Keratinocyte (primary cell): Measurements from ENCODE around the gene RBM26. TPM values are rescaled to one million over a fixed set of nuclear protein-coding genes. Genes with fewer than 3 reads are reported as not detected.

Source experiments
- DNase-seq: peaks from one replicate; pipeline ENCODE4 v3.0.0-alpha.2; 2011; ENCODE audit warnings: low read depth, missing footprints, low spot score
- FAIRE-seq: peaks from 2 replicates; lab custom pipeline; 2011; peaks lifted over from hg19 to GRCh38; lab: Jason Lieb, UNC
- H2AFZ ChIP-seq: 2 replicates; pipeline ENCODE4 v1.6.0; 2012; ENCODE audit warnings: low read length, control low read depth, inconsistent platforms; ENCODE audit not compliant: control insufficient read depth
- H3K27ac ChIP-seq: 2 replicates; pipeline ENCODE4 v1.5.1; 2011; ENCODE audit warnings: low read length; ENCODE audit not compliant: control insufficient read depth, insufficient read depth
- H3K27me3 ChIP-seq: 3 replicates; pipeline ENCODE4 v1.6.0; 2011; ENCODE audit warnings: low read length; ENCODE audit not compliant: control insufficient read depth, insufficient read depth; ENCODE audit errors: extremely low read depth
- H3K36me3 ChIP-seq, 2 experiments: 2 replicates in 1 of 2; 3 replicates in 1 of 2; pipeline ENCODE4 v1.5.1; 2011; ENCODE audit warnings: low read length in 2 of 2, mild to moderate bottlenecking in 1 of 2; ENCODE audit not compliant: control insufficient read depth in 2 of 2, insufficient read depth in 2 of 2; ENCODE audit errors: extremely low read depth in 1 of 2
- H3K4me1 ChIP-seq: 3 replicates; pipeline ENCODE4 v1.5.1; 2011; ENCODE audit warnings: low read length; ENCODE audit not compliant: control insufficient read depth, insufficient read depth; ENCODE audit errors: extremely low read depth
- H3K4me2 ChIP-seq: 3 replicates; pipeline ENCODE4 v1.6.0; 2011; ENCODE audit warnings: low read depth, low read length; ENCODE audit not compliant: control insufficient read depth, insufficient read depth; ENCODE audit errors: extremely low read depth
- H3K4me3 ChIP-seq, 3 experiments: fragments of 200-600 bp in 1 of 3; sonication (generic) in 1 of 3; 2 replicates in 2 of 3; 3 replicates in 1 of 3; pipeline ENCODE4 v1.5.1; 2011 to 2016; ENCODE audit warnings: low read length in 3 of 3, mild to moderate bottlenecking in 3 of 3, control low read depth in 2 of 3, inconsistent platforms in 1 of 3, low read depth in 1 of 3, mixed read lengths in 1 of 3, mixed run types in 1 of 3, moderate library complexity in 1 of 3; ENCODE audit not compliant: control insufficient read depth in 2 of 3, insufficient read depth in 2 of 3; ENCODE audit errors: extremely low read depth in 1 of 3
- H3K79me2 ChIP-seq: 2 replicates; pipeline ENCODE4 v1.6.0; 2012; ENCODE audit warnings: low read length; ENCODE audit not compliant: control insufficient read depth, insufficient read depth
- H3K9ac ChIP-seq: 3 replicates; pipeline ENCODE4 v1.6.0; 2011; ENCODE audit warnings: low read length; ENCODE audit not compliant: control insufficient read depth, insufficient read depth; ENCODE audit errors: extremely low read depth
- H3K9me1 ChIP-seq: 3 replicates; pipeline ENCODE4 v1.6.0; 2011; ENCODE audit warnings: low read length; ENCODE audit not compliant: control insufficient read depth, insufficient read depth; ENCODE audit errors: extremely low read depth
- H3K9me3 ChIP-seq: 2 replicates; pipeline ENCODE4 v1.5.1; 2012; ENCODE audit warnings: low read depth, low read length; ENCODE audit not compliant: control insufficient read depth
- H4K20me1 ChIP-seq: 3 replicates; pipeline ENCODE4 v1.6.0; 2011; ENCODE audit warnings: low read length; ENCODE audit not compliant: control insufficient read depth, insufficient read depth; ENCODE audit errors: extremely low read depth
- EZH2 ChIP-seq: IDR thresholded peaks from one replicate; pipeline ENCODE4 v1.6.1; 2012; ENCODE audit warnings: inconsistent platforms, mild to moderate bottlenecking, low read length, moderate library complexity
- dilution Hi-C: fragments of 300-500 bp; cut with MboI; formaldehyde crosslinking; loops from one replicate; pipeline ENCODE4 v1.7.0; 2020; ENCODE audit warnings: low sequenced_read_pairs; ENCODE audit not compliant: extremely low pct_ligation_motif_present
- polyA plus RNA-seq, 5 experiments: library from polyadenylated mRNA; depleted of rRNA in 3 of 5; stranded (reverse) in 3 of 5; stranded (forward) in 1 of 5; unstranded in 1 of 5; fragments of >200 nt; gene quantifications; 1 replicate in 1 of 5; 2 replicates in 3 of 5; 3 replicates in 1 of 5; pipeline versions ENCODE4 v1.2.1 to v1.2.3, GENCODE V29; 2011 to 2012; ENCODE audit warnings: missing spikeins in 2 of 5, low read depth in 1 of 5, low replicate concordance in 1 of 5
- TF ChIP-seq, protein P1 (sequence below), 3 experiments: IDR thresholded peaks in 1 of 3; conservative IDR thresholded peaks in 1 of 3; optimal IDR thresholded peaks in 1 of 3; 2 replicates in 2 of 3; 3 replicates in 1 of 3; pipeline versions ENCODE3 to v1.5.1; 2011; ENCODE audit warnings: low read length in 3 of 3, mild to moderate bottlenecking in 3 of 3, moderate library complexity in 2 of 3, control low read depth in 1 of 3, inconsistent platforms in 1 of 3; ENCODE audit not compliant: insufficient read depth in 2 of 3; ENCODE audit errors: extremely low read depth in 1 of 3

RBM26 gene
- polyA plus RNA-seq, 1 donor (not counting 4 experiments of a cell fraction or from before 2014, with no cell fraction given): 28.4 TPM

GRCh38 chr13:79407349-79407979 lies 1.4 kb upstream of the RBM26 start:
- H3K9ac ChIP-seq: peak overlapping the region; percentile 95
- H3K4me2 ChIP-seq: peak overlapping the region; percentile 82
- H3K36me3 ChIP-seq: no peaks in the 10 kb centered on the region
- peak overlapping the region in 2 of 3 experiments; percentile 92 to 94 for H3K4me3 ChIP-seq
- no peaks in the 10 kb centered on the region for H3K27me3 ChIP-seq
- H3K4me1 ChIP-seq: peaks cover 26% of the 10 kb centered on the region
- no peaks in the 10 kb centered on the region for H3K9me1 ChIP-seq
- no peak for TF ChIP-seq EZH2
- TF ChIP-seq, protein P1, sequence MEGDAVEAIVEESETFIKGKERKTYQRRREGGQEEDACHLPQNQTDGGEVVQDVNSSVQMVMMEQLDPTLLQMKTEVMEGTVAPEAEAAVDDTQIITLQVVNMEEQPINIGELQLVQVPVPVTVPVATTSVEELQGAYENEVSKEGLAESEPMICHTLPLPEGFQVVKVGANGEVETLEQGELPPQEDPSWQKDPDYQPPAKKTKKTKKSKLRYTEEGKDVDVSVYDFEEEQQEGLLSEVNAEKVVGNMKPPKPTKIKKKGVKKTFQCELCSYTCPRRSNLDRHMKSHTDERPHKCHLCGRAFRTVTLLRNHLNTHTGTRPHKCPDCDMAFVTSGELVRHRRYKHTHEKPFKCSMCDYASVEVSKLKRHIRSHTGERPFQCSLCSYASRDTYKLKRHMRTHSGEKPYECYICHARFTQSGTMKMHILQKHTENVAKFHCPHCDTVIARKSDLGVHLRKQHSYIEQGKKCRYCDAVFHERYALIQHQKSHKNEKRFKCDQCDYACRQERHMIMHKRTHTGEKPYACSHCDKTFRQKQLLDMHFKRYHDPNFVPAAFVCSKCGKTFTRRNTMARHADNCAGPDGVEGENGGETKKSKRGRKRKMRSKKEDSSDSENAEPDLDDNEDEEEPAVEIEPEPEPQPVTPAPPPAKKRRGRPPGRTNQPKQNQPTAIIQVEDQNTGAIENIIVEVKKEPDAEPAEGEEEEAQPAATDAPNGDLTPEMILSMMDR (optimal IDR thresholded peaks at IDR 0.05 in 1 of 3, IDR thresholded peaks at IDR 0.05 in 1 of 3, conservative IDR thresholded peaks at IDR 0.05 in 1 of 3; ENCODE audit: extremely low read depth in 1 of 3, insufficient read depth in 2 of 3, low read length in 3 of 3): no peak
- H2AFZ ChIP-seq: no peak overlapping the region
- H3K79me2 ChIP-seq: peaks cover 48% of the 10 kb centered on the region
- no peaks in the 10 kb centered on the region for H3K9me3 ChIP-seq
- no peaks in the 10 kb centered on the region for H4K20me1 ChIP-seq
- dilution Hi-C loops: no loop called here
- DNase-seq: no peak
- H3K27ac ChIP-seq: peak overlapping the region; percentile 95
- no peak for FAIRE-seq

DNA sequence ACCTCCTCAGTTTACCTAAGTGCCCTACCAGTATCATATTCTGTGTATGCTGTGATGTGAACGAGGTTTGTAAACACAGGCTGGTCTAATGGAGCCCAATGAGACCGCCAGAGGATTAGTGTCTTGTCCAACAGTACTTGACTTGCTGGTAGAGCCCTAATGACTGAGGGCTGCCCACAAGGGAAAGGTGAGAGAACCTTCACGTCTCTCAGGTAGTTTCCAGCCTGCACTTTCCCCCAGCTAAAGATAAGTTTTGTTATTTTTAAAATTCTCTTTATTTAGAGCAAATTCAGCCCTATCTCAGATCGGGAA lies 498 bp upstream of the RBM26 start:
- H3K9ac ChIP-seq: peak overlapping the region; percentile 95
- FAIRE-seq: no peak
- H2AFZ ChIP-seq: peak overlapping the region; percentile 97
- no peaks in the 10 kb centered on the region for H4K20me1 ChIP-seq
- H3K79me2 ChIP-seq: peaks cover 56% of the 10 kb centered on the region
- dilution Hi-C loops: no loop called here
- no peaks in the 10 kb centered on the region for H3K36me3 ChIP-seq
- no peak for TF ChIP-seq EZH2
- TF ChIP-seq, protein P1 (optimal IDR thresholded peaks at IDR 0.05 in 1 of 3, IDR thresholded peaks at IDR 0.05 in 1 of 3, conservative IDR thresholded peaks at IDR 0.05 in 1 of 3; ENCODE audit: extremely low read depth in 1 of 3, insufficient read depth in 2 of 3, low read length in 3 of 3): peak in 1 of 3 experiments; percentile 8
- no peaks in the 10 kb centered on the region for H3K9me1 ChIP-seq
- peak overlapping the region; percentile 88 to 94 (median 92) for H3K4me3 ChIP-seq
- no peaks in the 10 kb centered on the region for H3K9me3 ChIP-seq
- no peak for DNase-seq
- peak overlapping the region; percentile 82 for H3K4me2 ChIP-seq
- H3K27ac ChIP-seq: peak overlapping the region; percentile 95
- H3K27me3 ChIP-seq: no peaks in the 10 kb centered on the region
- H3K4me1 ChIP-seq: peaks cover 28% of the 10 kb centered on the region
